ENCODE measurements around the gene FZD1.

FZD1 gene

GRCh38 chr7:91285696-91286355 is 21.6 kb downstream of the FZD1 start:
- H3K79me1 ChIP-seq (ENCODE audit: low read length), result no peaks in the 10 kb centered on the region
- H2AFZ ChIP-seq (ENCODE audit: insufficient read depth, low read length, poor library complexity), result no peak overlapping the region
- no peak overlapping the region for H4K8ac ChIP-seq (ENCODE audit: low read depth, low read length)
- DNase-seq, result no peak
- no peak overlapping the region for H2AK5ac ChIP-seq (ENCODE audit: low read length)
- H3K4me3 ChIP-seq (ENCODE audit: low read depth, low read length), result no peak overlapping the region
- no peak overlapping the region for H3K18ac ChIP-seq (ENCODE audit: low read length)
- WGBS (ENCODE audit: extremely low coverage, insufficient coverage, insufficient read length), result no CpG with 5 or more reads among the region's 7 CpGs
- no peaks in the 10 kb centered on the region for H3K27me3 ChIP-seq (ENCODE audit: insufficient read depth, low read length)
- no peaks in the 10 kb centered on the region for H3K79me2 ChIP-seq (ENCODE audit: control insufficient read depth, insufficient read depth, low read length, poor library complexity)
- H4K91ac ChIP-seq (ENCODE audit: low read depth, low read length), result no peak overlapping the region
- H3K4ac ChIP-seq (ENCODE audit: low read depth, low read length), result no peak overlapping the region
- H3K9me3 ChIP-seq (ENCODE audit: insufficient read depth, low read depth, low read length), result no peaks in the 10 kb centered on the region
- no peak overlapping the region for H3K27ac ChIP-seq (ENCODE audit: low read depth, low read length)
- H2BK12ac ChIP-seq (ENCODE audit: low read length), result no peak overlapping the region
- no peak overlapping the region for H2BK120ac ChIP-seq (ENCODE audit: insufficient read depth, low read length, poor library complexity)
- H2BK5ac ChIP-seq (ENCODE audit: low read depth, low read length, poor library complexity), result no peak overlapping the region
- no peak overlapping the region for H3K4me2 ChIP-seq (ENCODE audit: low read length)
- H3K4me1 ChIP-seq (ENCODE audit: control insufficient read depth in 1 of 2, insufficient read depth in 2 of 2, low read length in 2 of 2), result no peaks in the 10 kb centered on the region
- no peak overlapping the region for H3K23ac ChIP-seq (ENCODE audit: low read length)
- H3K9ac ChIP-seq (ENCODE audit: low read length), result no peak overlapping the region
- H3K14ac ChIP-seq (ENCODE audit: low read length), result no peak overlapping the region
- no peak overlapping the region for H4K12ac ChIP-seq (ENCODE audit: low read depth, low read length)
- no peaks in the 10 kb centered on the region for H3K36me3 ChIP-seq (ENCODE audit: control insufficient read depth in 1 of 2, insufficient read depth in 2 of 2, low read length in 2 of 2)

GRCh38 chr7:91286432-91286831 is 22.2 kb downstream of the FZD1 start:
- Histone ChIP-seq H3K79me1 (ENCODE audit: low read length) (no peaks in the 10 kb centered on the region), H2AFZ (ENCODE audit: insufficient read depth, low read length, poor library complexity) (no peak overlapping the region), H3K4me3 (ENCODE audit: low read depth, low read length) (no peak overlapping the region), H4K12ac (ENCODE audit: low read depth, low read length) (no peak overlapping the region), H2BK120ac (ENCODE audit: insufficient read depth, low read length, poor library complexity) (no peak overlapping the region), H3K4ac (ENCODE audit: low read depth, low read length) (no peak overlapping the region), H3K9ac (ENCODE audit: low read length) (no peak overlapping the region), H3K4me2 (ENCODE audit: low read length) (no peak overlapping the region), H3K9me3 (ENCODE audit: insufficient read depth, low read depth, low read length) (no peaks in the 10 kb centered on the region), H2AK5ac (ENCODE audit: low read length) (no peak overlapping the region), H3K27ac (ENCODE audit: low read depth, low read length) (no peak overlapping the region), H3K4me1 (ENCODE audit: control insufficient read depth in 1 of 2, insufficient read depth in 2 of 2, low read length in 2 of 2) (no peaks in the 10 kb centered on the region), H3K79me2 (ENCODE audit: control insufficient read depth, insufficient read depth, low read length, poor library complexity) (no peaks in the 10 kb centered on the region), H4K91ac (ENCODE audit: low read depth, low read length) (no peak overlapping the region), H3K23ac (ENCODE audit: low read length) (no peak overlapping the region), H3K14ac (ENCODE audit: low read length) (no peak overlapping the region), H2BK5ac (ENCODE audit: low read depth, low read length, poor library complexity) (no peak overlapping the region), H2BK12ac (ENCODE audit: low read length) (no peak overlapping the region), H3K18ac (ENCODE audit: low read length) (no peak overlapping the region), H4K8ac (ENCODE audit: low read depth, low read length) (no peak overlapping the region), H3K27me3 (ENCODE audit: insufficient read depth, low read length) (no peaks in the 10 kb centered on the region), H3K36me3 (ENCODE audit: control insufficient read depth in 1 of 2, insufficient read depth in 2 of 2, low read length in 2 of 2) (no peaks in the 10 kb centered on the region)
- DNase-seq, result no peak
- no CpG with 5 or more reads among the region's 6 CpGs for WGBS (ENCODE audit: extremely low coverage, insufficient coverage, insufficient read length)

GRCh38 chr7:91287371-91288084 is 23.3 kb downstream of the FZD1 start:
- Histone ChIP-seq H3K9me3 (ENCODE audit: insufficient read depth, low read depth, low read length) (no peaks in the 10 kb centered on the region), H3K4me3 (ENCODE audit: low read depth, low read length) (no peak overlapping the region), H2AK5ac (ENCODE audit: low read length) (no peak overlapping the region), H3K9ac (ENCODE audit: low read length) (no peak overlapping the region), H3K14ac (ENCODE audit: low read length) (no peak overlapping the region), H3K4ac (ENCODE audit: low read depth, low read length) (no peak overlapping the region), H2BK12ac (ENCODE audit: low read length) (peak overlapping the region; percentile 58), H3K4me1 (ENCODE audit: control insufficient read depth in 1 of 2, insufficient read depth in 2 of 2, low read length in 2 of 2) (no peaks in the 10 kb centered on the region), H3K27me3 (ENCODE audit: insufficient read depth, low read length) (no peaks in the 10 kb centered on the region), H2BK5ac (ENCODE audit: low read depth, low read length, poor library complexity) (no peak overlapping the region), H2AFZ (ENCODE audit: insufficient read depth, low read length, poor library complexity) (no peak overlapping the region), H3K27ac (ENCODE audit: low read depth, low read length) (no peak overlapping the region), H3K4me2 (ENCODE audit: low read length) (no peak overlapping the region), H3K23ac (ENCODE audit: low read length) (no peak overlapping the region), H4K91ac (ENCODE audit: low read depth, low read length) (no peak overlapping the region), H4K8ac (ENCODE audit: low read depth, low read length) (no peak overlapping the region), H3K79me1 (ENCODE audit: low read length) (no peaks in the 10 kb centered on the region), H4K12ac (ENCODE audit: low read depth, low read length) (no peak overlapping the region), H3K79me2 (ENCODE audit: control insufficient read depth, insufficient read depth, low read length, poor library complexity) (no peaks in the 10 kb centered on the region), H2BK120ac (ENCODE audit: insufficient read depth, low read length, poor library complexity) (no peak overlapping the region), H3K18ac (ENCODE audit: low read length) (no peak overlapping the region), H3K36me3 (ENCODE audit: control insufficient read depth in 1 of 2, insufficient read depth in 2 of 2, low read length in 2 of 2) (no peaks in the 10 kb centered on the region)
- DNase-seq, result no peak
- no CpG with 5 or more reads among the region's 4 CpGs for WGBS (ENCODE audit: extremely low coverage, insufficient coverage, insufficient read length)

GRCh38 chr7:91288208-91288824 is 24.1 kb downstream of the FZD1 start:
- no CpG with 5 or more reads among the region's 3 CpGs for WGBS (ENCODE audit: extremely low coverage, insufficient coverage, insufficient read length)
- Histone ChIP-seq H3K79me1 (ENCODE audit: low read length) (no peaks in the 10 kb centered on the region), H3K9me3 (ENCODE audit: insufficient read depth, low read depth, low read length) (no peaks in the 10 kb centered on the region), H3K36me3 (ENCODE audit: control insufficient read depth in 1 of 2, insufficient read depth in 2 of 2, low read length in 2 of 2) (no peaks in the 10 kb centered on the region), H3K4me2 (ENCODE audit: low read length) (no peak overlapping the region), H3K14ac (ENCODE audit: low read length) (no peak overlapping the region), H3K79me2 (ENCODE audit: control insufficient read depth, insufficient read depth, low read length, poor library complexity) (no peaks in the 10 kb centered on the region), H2BK5ac (ENCODE audit: low read depth, low read length, poor library complexity) (no peak overlapping the region), H3K23ac (ENCODE audit: low read length) (no peak overlapping the region), H3K18ac (ENCODE audit: low read length) (no peak overlapping the region), H3K4ac (ENCODE audit: low read depth, low read length) (no peak overlapping the region), H3K27ac (ENCODE audit: low read depth, low read length) (no peak overlapping the region), H3K4me1 (ENCODE audit: control insufficient read depth in 1 of 2, insufficient read depth in 2 of 2, low read length in 2 of 2) (no peaks in the 10 kb centered on the region), H4K12ac (ENCODE audit: low read depth, low read length) (no peak overlapping the region), H3K4me3 (ENCODE audit: low read depth, low read length) (no peak overlapping the region), H3K9ac (ENCODE audit: low read length) (no peak overlapping the region), H4K91ac (ENCODE audit: low read depth, low read length) (no peak overlapping the region), H2BK120ac (ENCODE audit: insufficient read depth, low read length, poor library complexity) (no peak overlapping the region), H4K8ac (ENCODE audit: low read depth, low read length) (no peak overlapping the region), H2AFZ (ENCODE audit: insufficient read depth, low read length, poor library complexity) (no peak overlapping the region), H3K27me3 (ENCODE audit: insufficient read depth, low read length) (no peaks in the 10 kb centered on the region), H2BK12ac (ENCODE audit: low read length) (no peak overlapping the region), H2AK5ac (ENCODE audit: low read length) (no peak overlapping the region)
- peak; percentile 15 to 69 for DNase-seq
